Astrocyte of the cerebellum (primary cell): ENCODE measurements around the gene PIP4K2C.

Source experiments
- DNase-seq: peaks from one replicate; pipeline ENCODE4 v3.0.0-alpha.2; 2011; ENCODE audit warnings: low read depth
- H3K4me3 ChIP-seq: 2 replicates; pipeline ENCODE4 v1.5.1; 2011; ENCODE audit warnings: mild to moderate bottlenecking, low read depth, low read length, moderate library complexity
- CTCF ChIP-seq: IDR thresholded peaks from 2 replicates; pipeline ENCODE4 v1.5.1; 2012; ENCODE audit warnings: low read length, low read depth, moderate library complexity, mild to moderate bottlenecking; ENCODE audit errors: missing control alignments
- in situ Hi-C: cut with HindIII; loops from 2 replicates; pipeline ENCODE4 v1.10.0; 2017; ENCODE audit warnings: low sequenced_read_pairs

The PIP4K2C gene

GRCh38 chr12:57620245-57620935 lies 29.4 kb downstream of the PIP4K2C start:
- no peak overlapping the region for H3K4me3 ChIP-seq
- no peak for DNase-seq
- no peak for TF ChIP-seq CTCF
- in situ Hi-C loops: no loop called here

DNA sequence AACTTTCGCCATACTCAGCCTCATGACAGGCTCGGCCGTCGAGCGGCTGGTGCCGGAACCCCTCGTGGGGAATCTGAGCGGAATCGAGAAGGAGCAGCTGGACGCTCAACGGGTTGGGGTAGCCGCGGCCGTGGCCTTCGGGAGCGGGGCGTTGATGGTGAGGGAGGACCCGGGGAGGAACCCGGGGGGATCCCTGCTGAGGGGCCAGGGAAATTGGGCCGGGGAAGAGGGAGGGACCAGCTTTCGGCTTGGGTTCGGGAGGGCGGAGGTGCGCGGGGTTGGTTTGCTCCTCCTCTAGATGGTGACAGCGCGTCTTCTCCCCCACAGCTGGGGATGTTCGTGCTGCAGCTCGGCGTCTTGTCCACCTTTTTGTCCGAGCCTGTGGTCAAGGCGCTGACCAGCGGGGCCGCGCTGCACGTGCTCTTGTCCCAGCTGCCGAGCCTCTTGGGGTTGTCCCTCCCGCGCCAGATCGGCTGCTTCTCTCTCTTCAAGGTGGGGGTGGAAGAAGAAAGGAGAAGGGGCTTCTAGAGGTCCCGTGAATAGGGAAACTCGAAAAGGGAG lies 30.0 kb downstream of the PIP4K2C start:
- no peak for TF ChIP-seq CTCF

GRCh38 chr12:57621497-57622292 lies 30.7 kb downstream of the PIP4K2C start:
- peak overlapping the region; percentile 32 for H3K4me3 ChIP-seq
- in situ Hi-C loops: no loop called here
- no peak for DNase-seq
- peak; percentile 93 for TF ChIP-seq CTCF

More for the DNA sequence above, 30.0 kb downstream of the PIP4K2C start:
- peak overlapping the region; percentile 32 for H3K4me3 ChIP-seq
- in situ Hi-C loops: no loop called here
- no peak for DNase-seq

- TF ChIP-seq CTCF: no peak
- in situ Hi-C loops: no loop called here
- no peak overlapping the region for H3K4me3 ChIP-seq
- DNase-seq: no peak
Measured at GRCh38 chr12:57622293-57623245, 31.6 kb downstream of the PIP4K2C start.

- in situ Hi-C loops: no loop called here
- no peak for TF ChIP-seq CTCF
- DNase-seq: no peak
Measured at GRCh38 chr12:57623385-57623784, 32.4 kb downstream of the PIP4K2C start.

More at GRCh38 chr12:57623385-57623784, 32.4 kb downstream of the PIP4K2C start:
- no peak overlapping the region for H3K4me3 ChIP-seq
